Naive thymus-derived CD4-positive, alpha-beta T cell (primary cell): Measurements from ENCODE around the gene TMEM87A. TPM values are rescaled to one million over a fixed set of nuclear protein-coding genes. Genes with fewer than 3 reads are reported as not detected.

ENCODE experiments used
- ATAC-seq: fragments of 150-1000 bp; cut with Tn5 transposase; 2 replicates; pipeline ENCODE4 v1.10.0; 2021; ENCODE audit warnings: mild to moderate bottlenecking, moderate library complexity
- CTCF ChIA-PET: fragments of 350-600 bp; sonication (Branson Sonifier 250); formaldehyde crosslinking; loops from one replicate; lab custom pipeline; 2021; ENCODE audit warnings: antibody characterized with exemption; lab: Charles Lee
- POLR2A ChIA-PET: fragments of 350-600 bp; sonication (Branson Sonifier 250); formaldehyde crosslinking; loops from one replicate; lab custom pipeline; 2021; ENCODE audit warnings: antibody characterized with exemption, inconsistent platforms; lab: Charles Lee
- DNase-seq, 9 donors: peaks; one replicate each; pipeline versions ENCODE4 v3.0.0 to v3.0.0-alpha.2; 2020 to 2022; ENCODE audit warnings: mixed read lengths in 1 of 9
- H3K27ac ChIP-seq: one replicate; pipeline ENCODE4 v1.7.0; 2013; ENCODE audit warnings: mild to moderate bottlenecking, low read depth, low read length, moderate library complexity
- H3K27me3 ChIP-seq, 2 donors: one replicate each; pipeline ENCODE4 v1.7.0; 2013; ENCODE audit warnings: low read length in 2 of 2, mild to moderate bottlenecking in 2 of 2, moderate library complexity in 2 of 2; ENCODE audit not compliant: control insufficient read depth in 2 of 2, insufficient read depth in 2 of 2
- H3K36me3 ChIP-seq, 3 experiments: 1 replicate in 2 of 3; 2 replicates in 1 of 3; pipeline ENCODE4 v1.7.0; 2013; ENCODE audit warnings: low read length in 3 of 3, mild to moderate bottlenecking in 3 of 3, moderate library complexity in 1 of 3; ENCODE audit not compliant: insufficient read depth in 3 of 3, control insufficient read depth in 2 of 3
- H3K4me1 ChIP-seq, 2 donors: one replicate each; pipeline ENCODE4 v1.7.0; 2013; ENCODE audit warnings: low read length in 2 of 2, mild to moderate bottlenecking in 2 of 2, moderate library complexity in 1 of 2; ENCODE audit not compliant: control insufficient read depth in 2 of 2, insufficient read depth in 2 of 2
- H3K4me3 ChIP-seq: 2 replicates; pipeline ENCODE4 v1.7.0; 2013; ENCODE audit warnings: mild to moderate bottlenecking, low read length
- H3K9me3 ChIP-seq, 3 experiments: 1 replicate in 2 of 3; 2 replicates in 1 of 3; pipeline ENCODE4 v1.7.0; 2013; ENCODE audit warnings: low read length in 3 of 3; ENCODE audit not compliant: control insufficient read depth in 2 of 3
- H3K27ac Mint-ChIP-seq, 9 donors: one replicate each; pipeline ENCODE4 v1.8.0; 2020 to 2022; ENCODE audit warnings: mixed read lengths in 9 of 9, mild to moderate bottlenecking in 8 of 9, moderate library complexity in 5 of 9, inconsistent platforms in 2 of 9
- H3K27me3 Mint-ChIP-seq, 5 donors: one replicate each; pipeline ENCODE4 v1.8.0; 2021 to 2022; ENCODE audit warnings: mixed read lengths in 5 of 5, mild to moderate bottlenecking in 1 of 5
- H3K36me3 Mint-ChIP-seq, 5 donors: one replicate each; pipeline ENCODE4 v1.8.0; 2020 to 2022; ENCODE audit warnings: mixed read lengths in 5 of 5, mild to moderate bottlenecking in 3 of 5, inconsistent platforms in 1 of 5
- H3K4me1 Mint-ChIP-seq, 7 donors: one replicate each; pipeline ENCODE4 v1.8.0; 2020 to 2022; ENCODE audit warnings: mixed read lengths in 7 of 7, mild to moderate bottlenecking in 3 of 7, inconsistent platforms in 1 of 7
- H3K4me3 Mint-ChIP-seq, 10 donors: one replicate each; pipeline ENCODE4 v1.8.0; 2020 to 2022; ENCODE audit warnings: mild to moderate bottlenecking in 10 of 10, mixed read lengths in 10 of 10, moderate library complexity in 6 of 10, inconsistent platforms in 2 of 10
- H3K9me3 Mint-ChIP-seq, 11 donors: one replicate each; pipeline ENCODE4 v1.8.0; 2020 to 2022; ENCODE audit warnings: mixed read lengths in 11 of 11, mild to moderate bottlenecking in 4 of 11, inconsistent platforms in 1 of 11, moderate library complexity in 1 of 11
- intact Hi-C, 2 donors: fragments of 100-400 bp; cut with micrococcal nuclease; formaldehyde crosslinking; loops; one replicate each; pipeline ENCODE4 v1.15.1; 2023
- polyA plus RNA-seq, 2 donors: library from polyadenylated mRNA; unstranded; fragments of 300-500 nt; fragmentation: Illumina TruSeq; gene quantifications; one replicate each; pipeline ENCODE4 v1.2.3, GENCODE V29; 2021
- total RNA-seq, 6 experiments: library from RNA in 5 of 6; stranded (reverse) in 5 of 6; gene quantifications; 1 replicate in 5 of 6; 2 replicates in 1 of 6; pipeline ENCODE4 v1.2.3 and lab custom pipeline; 2021 to 2026

The TMEM87A gene
- total and polyA plus RNA-seq, 7 experiments from 2014 or later: 41.8 to 61.8 (median 54.3) TPM

- Mint-ChIP-seq H3K27me3 (no peaks in the 10 kb centered on the region), H3K27ac (no peak overlapping the region), H3K36me3 (peaks cover 4 to 71% (median 21%) of the 10 kb centered on the region in 5 donors), H3K4me3 (no peak overlapping the region), H3K9me3 (no peaks in the 10 kb centered on the region), H3K4me1 (peaks cover 0 to 7% (median 0%) of the 10 kb centered on the region in 7 donors)
- H3K4me3 ChIP-seq: no peak overlapping the region
- CTCF ChIA-PET: no interaction called here
- DNase-seq: no peak
- ATAC-seq: no peak
- no peaks in the 10 kb centered on the region for H3K4me1 ChIP-seq
- no peaks in the 10 kb centered on the region for H3K9me3 ChIP-seq
- H3K27me3 ChIP-seq: no peaks in the 10 kb centered on the region
- no peak overlapping the region for H3K27ac ChIP-seq
- H3K36me3 ChIP-seq: peaks cover 0 to 45% (median 4%) of the 10 kb centered on the region in 3 experiments
- intact Hi-C loops: no loop called here
- POLR2A ChIA-PET: no interaction called here
These were observed 10.4 kb upstream of the TMEM87A start for GRCh38 chr15:42283671-42284070.

GRCh38 chr15:42282926-42283325 is 9.7 kb upstream of the TMEM87A start:
- intact Hi-C loops: no loop called here
- H3K36me3 Mint-ChIP-seq: peaks cover 4 to 69% (median 15%) of the 10 kb centered on the region in 5 donors
- no peaks in the 10 kb centered on the region for H3K4me1 ChIP-seq
- H3K27ac Mint-ChIP-seq: no peak overlapping the region
- no peaks in the 10 kb centered on the region for H3K27me3 ChIP-seq
- peaks cover 0 to 9% (median 0%) of the 10 kb centered on the region in 7 donors for H3K4me1 Mint-ChIP-seq
- H3K27ac ChIP-seq: no peak overlapping the region
- no peak overlapping the region for H3K4me3 ChIP-seq
- ChIA-PET POLR2A (interaction anchor here (0.6 to 1.3 kb wide), 2 partner anchors 10 to 371 kb away, joined by 3 to 6 read pairs; partner anchors contain the start of genes GANC and TMEM87A), CTCF (no interaction called here)
- DNase-seq: no peak
- H3K9me3 Mint-ChIP-seq: no peaks in the 10 kb centered on the region
- no peaks in the 10 kb centered on the region for H3K9me3 ChIP-seq
- H3K4me3 Mint-ChIP-seq: no peak overlapping the region
- no peaks in the 10 kb centered on the region for H3K27me3 Mint-ChIP-seq
- no peak for ATAC-seq
- peaks cover 0 to 44% (median 4%) of the 10 kb centered on the region in 3 experiments for H3K36me3 ChIP-seq

GRCh38 chr15:42282344-42282743 is 9.1 kb upstream of the TMEM87A start:
- intact Hi-C loops: no loop called here
- no peak overlapping the region for H3K4me3 ChIP-seq
- no peaks in the 10 kb centered on the region for H3K4me1 ChIP-seq
- ChIA-PET POLR2A (interaction anchor here (0.6 to 1.3 kb wide), 2 partner anchors 9 to 371 kb away, joined by 3 to 6 read pairs; partner anchors contain the start of genes GANC and TMEM87A), CTCF (no interaction called here)
- peaks cover 4 to 63% (median 13%) of the 10 kb centered on the region in 5 donors for H3K36me3 Mint-ChIP-seq
- no peak for ATAC-seq
- no peaks in the 10 kb centered on the region for H3K27me3 Mint-ChIP-seq
- H3K9me3 ChIP-seq: no peaks in the 10 kb centered on the region
- H3K4me1 Mint-ChIP-seq: peaks cover 0 to 9% (median 0%) of the 10 kb centered on the region in 7 donors
- H3K36me3 ChIP-seq: peaks cover 0 to 44% (median 4%) of the 10 kb centered on the region in 3 experiments
- no peaks in the 10 kb centered on the region for H3K27me3 ChIP-seq
- no peak for DNase-seq
- H3K4me3 Mint-ChIP-seq: no peak overlapping the region
- H3K9me3 Mint-ChIP-seq: no peaks in the 10 kb centered on the region
- no peak overlapping the region for H3K27ac ChIP-seq
- no peak overlapping the region for H3K27ac Mint-ChIP-seq

- Histone ChIP-seq H3K4me3 (no peak overlapping the region), H3K36me3 (peaks cover 0 to 31% (median 4%) of the 10 kb centered on the region in 3 experiments), H3K27me3 (no peaks in the 10 kb centered on the region), H3K9me3 (no peaks in the 10 kb centered on the region), H3K27ac (no peak overlapping the region), H3K4me1 (peaks cover 13 to 18% of the 10 kb centered on the region in 2 donors)
- Mint-ChIP-seq H3K4me1 (peaks cover 8 to 27% (median 26%) of the 10 kb centered on the region in 7 donors), H3K9me3 (no peaks in the 10 kb centered on the region), H3K36me3 (peaks cover 4 to 45% (median 18%) of the 10 kb centered on the region in 5 donors), H3K27ac (peak overlapping the region in 1 of 9 donors; percentile 52), H3K4me3 (no peak overlapping the region), H3K27me3 (no peaks in the 10 kb centered on the region)
- ChIA-PET CTCF (no interaction called here), POLR2A (interaction anchor here (0.9 kb wide), 1 partner anchor 13 kb away, joined by 3 read pairs; no protein-coding TSS in a partner anchor)
- ATAC-seq (peak; percentile 93), DNase-seq (no peak)
- intact Hi-C loops: loop anchor here (10.0 kb wide), 5 partner anchors 994 to 1714 kb away; partner anchors contain the start of genes CCDC32 (in 1 of the 2), INO80 (in 1 of the 2), LCMT2 (in 1 of the 2) and MFAP1 (in 1 of the 2)
These were observed 6.0 kb upstream of the TMEM87A start for GRCh38 chr15:42279234-42279723.

GRCh38 chr15:42276762-42277161 is 3.5 kb upstream of the TMEM87A start:
- Histone ChIP-seq H3K27me3 (no peaks in the 10 kb centered on the region), H3K36me3 (peaks cover 0 to 27% (median 4%) of the 10 kb centered on the region in 3 experiments), H3K27ac (no peak overlapping the region), H3K4me3 (no peak overlapping the region), H3K9me3 (no peaks in the 10 kb centered on the region), H3K4me1 (peaks cover 13 to 18% of the 10 kb centered on the region in 2 donors)
- POLR2A ChIA-PET: interaction anchor here (0.7 to 2.9 kb wide), 2 partner anchors 10 to 69 kb away, joined by 3 to 8 read pairs; partner anchors contain the start of gene VPS39
- H3K4me3 Mint-ChIP-seq: peak overlapping the region in 1 of 10 donors; percentile 13
- CTCF ChIA-PET: interaction anchor here (0.6 kb wide), 1 partner anchor 20 kb away, joined by 4 read pairs; no protein-coding TSS in a partner anchor
- peak overlapping the region in 1 of 9 donors; percentile 100 for H3K27ac Mint-ChIP-seq
- intact Hi-C loops: loop anchor here (10.0 kb wide), 5 partner anchors 992 to 1712 kb away; partner anchors contain the start of genes CCDC32 (in 1 of the 2), INO80 (in 1 of the 2), LCMT2 (in 1 of the 2) and MFAP1 (in 1 of the 2)
- no peaks in the 10 kb centered on the region for H3K27me3 Mint-ChIP-seq
- DNase-seq (no peak), ATAC-seq (no peak)
- H3K36me3 Mint-ChIP-seq: peaks cover 4 to 30% (median 18%) of the 10 kb centered on the region in 5 donors
- H3K4me1 Mint-ChIP-seq: peaks cover 16 to 44% (median 39%) of the 10 kb centered on the region in 7 donors
- peaks cover 0 to 1% (median 0%) of the 10 kb centered on the region in 11 donors for H3K9me3 Mint-ChIP-seq

- H3K4me1 Mint-ChIP-seq: peaks cover 21 to 53% (median 47%) of the 10 kb centered on the region in 7 donors
- H3K4me1 ChIP-seq: peaks cover 19 to 24% of the 10 kb centered on the region in 2 donors
- no peaks in the 10 kb centered on the region for H3K27me3 ChIP-seq
- H3K27ac Mint-ChIP-seq: peak overlapping the region; percentile 0 to 100 (median 99)
- peak overlapping the region; percentile 17 to 100 (median 96) for H3K4me3 Mint-ChIP-seq
- ChIA-PET POLR2A (interaction anchor here (0.6 to 2.9 kb wide), 3 partner anchors 68 to 277 kb away, joined by 3 to 8 read pairs (median 8); partner anchors contain the start of genes VPS39 and ZNF106), CTCF (interaction anchor here (0.6 kb wide), 2 partner anchors 21 to 215 kb away, joined by 3 to 4 read pairs; partner anchors contain the start of gene ZNF106)
- peaks cover 4 to 31% (median 18%) of the 10 kb centered on the region in 5 donors for H3K36me3 Mint-ChIP-seq
- no peak overlapping the region for H3K4me3 ChIP-seq
- peaks cover 0 to 20% (median 4%) of the 10 kb centered on the region in 3 experiments for H3K36me3 ChIP-seq
- no peaks in the 10 kb centered on the region for H3K27me3 Mint-ChIP-seq
- H3K9me3 ChIP-seq: no peaks in the 10 kb centered on the region
- peaks cover 0 to 1% (median 0%) of the 10 kb centered on the region in 11 donors for H3K9me3 Mint-ChIP-seq
- peak overlapping the region; percentile 94 for H3K27ac ChIP-seq
- DNase-seq: no peak
- intact Hi-C loops: loop anchor here (10.0 kb wide), 5 partner anchors 991 to 1711 kb away; partner anchors contain the start of genes CCDC32 (in 1 of the 2), INO80 (in 1 of the 2), LCMT2 (in 1 of the 2) and MFAP1 (in 1 of the 2)
- no peak for ATAC-seq
These were observed 2.7 kb upstream of the TMEM87A start for GRCh38 chr15:42275780-42276391.
